LNCaP clone FGC (cell line): ENCODE results near the gene KCNG2.

ENCODE experiments used
- DNase-seq: peaks from one replicate; pipeline ENCODE4 v3.0.0-alpha.2; 2011; ENCODE audit warnings: low read depth
- H3K4me3 ChIP-seq: 2 replicates; pipeline ENCODE4 v1.5.1; 2011; ENCODE audit warnings: mild to moderate bottlenecking, low read depth, low read length, control low read depth
- TF ChIP-seq, protein P1 (sequence below): IDR thresholded peaks from 2 replicates; pipeline ENCODE4 v1.5.1; 2012; ENCODE audit warnings: mild to moderate bottlenecking; ENCODE audit not compliant: control insufficient read depth, insufficient read depth; ENCODE audit errors: extremely low read depth

The KCNG2 gene

DNA sequence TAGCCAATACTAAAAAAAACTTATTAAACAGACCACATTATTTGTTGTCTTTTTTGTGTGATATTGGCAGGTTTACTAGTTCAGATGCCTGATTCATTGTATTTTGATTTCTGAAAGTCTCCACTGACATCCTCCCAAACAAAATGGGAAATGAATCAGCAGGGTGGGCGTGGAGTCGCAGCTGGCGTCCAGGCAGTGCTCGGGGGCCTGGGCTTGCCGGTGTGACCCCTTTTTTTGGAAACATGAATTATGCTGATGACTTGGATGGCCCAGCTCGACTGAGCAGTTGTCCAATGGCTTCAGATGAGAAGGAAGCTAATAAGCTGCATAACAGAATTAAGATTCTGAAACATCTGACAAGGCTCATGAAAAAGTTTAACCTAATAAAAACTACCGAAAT is 1.7 kb upstream of the KCNG2 start:
- H3K4me3 ChIP-seq = no peak overlapping the region
- TF ChIP-seq, protein P1, sequence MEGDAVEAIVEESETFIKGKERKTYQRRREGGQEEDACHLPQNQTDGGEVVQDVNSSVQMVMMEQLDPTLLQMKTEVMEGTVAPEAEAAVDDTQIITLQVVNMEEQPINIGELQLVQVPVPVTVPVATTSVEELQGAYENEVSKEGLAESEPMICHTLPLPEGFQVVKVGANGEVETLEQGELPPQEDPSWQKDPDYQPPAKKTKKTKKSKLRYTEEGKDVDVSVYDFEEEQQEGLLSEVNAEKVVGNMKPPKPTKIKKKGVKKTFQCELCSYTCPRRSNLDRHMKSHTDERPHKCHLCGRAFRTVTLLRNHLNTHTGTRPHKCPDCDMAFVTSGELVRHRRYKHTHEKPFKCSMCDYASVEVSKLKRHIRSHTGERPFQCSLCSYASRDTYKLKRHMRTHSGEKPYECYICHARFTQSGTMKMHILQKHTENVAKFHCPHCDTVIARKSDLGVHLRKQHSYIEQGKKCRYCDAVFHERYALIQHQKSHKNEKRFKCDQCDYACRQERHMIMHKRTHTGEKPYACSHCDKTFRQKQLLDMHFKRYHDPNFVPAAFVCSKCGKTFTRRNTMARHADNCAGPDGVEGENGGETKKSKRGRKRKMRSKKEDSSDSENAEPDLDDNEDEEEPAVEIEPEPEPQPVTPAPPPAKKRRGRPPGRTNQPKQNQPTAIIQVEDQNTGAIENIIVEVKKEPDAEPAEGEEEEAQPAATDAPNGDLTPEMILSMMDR = no peak
- no peak for DNase-seq

DNA sequence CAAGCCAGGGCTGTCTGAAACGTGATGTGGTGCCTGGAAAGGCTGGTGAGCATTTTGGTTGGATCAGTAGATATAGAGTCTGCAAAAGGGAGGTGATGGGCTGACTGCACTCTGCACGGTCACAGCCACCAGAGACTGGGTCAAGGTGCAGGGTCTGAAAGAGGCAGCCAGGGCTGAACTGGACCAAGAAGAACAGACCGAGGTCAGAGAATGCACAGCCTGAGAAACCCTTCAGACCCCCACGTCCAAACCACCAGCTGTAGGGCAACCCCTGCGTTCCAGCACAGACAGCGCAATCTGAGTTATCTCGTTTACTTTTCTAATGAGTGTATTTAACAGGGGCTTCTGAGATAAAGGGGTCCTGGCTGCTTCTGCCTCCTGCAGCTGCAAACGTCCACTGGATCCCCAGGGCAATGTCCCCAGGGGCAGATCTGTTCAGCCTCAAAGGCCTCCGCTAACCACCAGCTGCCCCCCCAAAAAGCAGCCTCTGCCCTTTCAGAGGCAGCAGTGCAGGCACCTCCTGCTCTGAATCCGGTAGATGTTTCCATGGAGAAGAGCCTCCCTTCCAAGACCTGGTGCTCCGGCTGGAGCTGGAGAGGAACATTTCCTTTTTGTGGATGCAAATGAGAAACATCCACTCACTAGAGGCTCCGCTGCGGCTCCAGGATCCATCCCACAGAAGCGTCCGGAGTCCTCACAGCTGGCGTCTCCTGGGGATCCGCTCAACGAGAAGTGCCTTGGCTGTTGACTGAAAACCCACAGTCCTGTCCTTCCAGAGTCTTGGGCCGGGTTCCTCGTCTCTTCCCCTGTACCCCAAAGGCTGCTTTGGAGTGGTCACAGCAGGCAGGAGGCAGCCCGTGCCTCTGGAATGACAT is 970 bp upstream of the KCNG2 start:
- DNase-seq = no peak
- no peak overlapping the region for H3K4me3 ChIP-seq
- TF ChIP-seq, protein P1 = no peak

DNA sequence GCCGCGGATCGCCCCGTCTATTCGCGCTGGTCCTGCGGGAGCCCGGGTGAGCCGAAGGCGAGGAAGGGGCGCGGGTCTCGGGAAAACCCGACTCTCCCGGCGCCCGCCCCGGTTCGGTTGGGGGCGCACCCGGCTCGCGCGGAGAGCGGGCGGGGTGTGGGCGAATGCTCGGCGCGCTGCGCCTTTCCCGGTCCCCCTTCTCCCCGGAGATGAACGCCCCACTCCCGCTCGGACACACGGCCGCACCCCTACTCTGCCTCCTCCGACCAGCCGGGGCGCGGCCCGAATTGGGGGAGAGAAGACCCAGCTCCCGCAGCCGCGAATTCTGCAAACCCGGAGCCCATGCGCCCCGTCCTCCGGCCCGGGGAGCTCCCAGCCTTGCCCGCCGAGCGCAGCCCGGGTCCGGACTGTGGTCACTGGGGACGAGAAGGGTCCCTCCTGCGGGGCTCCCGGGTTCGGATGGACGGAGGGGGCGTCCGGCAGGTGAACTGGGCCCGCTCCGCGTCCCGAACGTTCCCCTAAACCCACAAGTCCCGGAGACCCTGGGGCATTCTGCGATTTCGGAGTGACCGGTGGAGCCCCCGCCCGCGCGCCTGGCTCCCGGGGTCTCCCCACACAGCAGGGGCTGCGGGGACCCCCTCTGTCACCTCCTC is 734 bp downstream of the KCNG2 start:
- no peak overlapping the region for H3K4me3 ChIP-seq
- DNase-seq = no peak
- TF ChIP-seq, protein P1 = no peak

DNA sequence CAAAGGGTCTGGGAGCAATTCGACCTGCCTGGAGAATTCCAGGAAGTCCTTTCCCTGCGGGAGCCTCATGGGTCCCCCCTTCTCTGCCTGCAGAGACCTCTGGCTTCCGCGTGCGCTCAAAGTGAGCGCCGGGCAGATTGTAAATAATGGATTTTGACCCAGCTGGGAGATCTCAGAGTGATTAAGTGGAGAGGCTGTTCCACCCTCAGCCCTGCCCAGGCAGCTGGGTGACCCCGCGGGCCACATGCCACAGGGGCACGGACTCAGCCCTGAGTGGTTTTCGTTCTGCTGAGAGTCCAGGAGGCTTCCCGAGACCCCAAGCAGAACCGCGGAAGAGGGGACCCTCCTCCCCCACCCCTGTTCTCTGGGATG is 1.2 kb downstream of the KCNG2 start:
- DNase-seq = no peak
- H3K4me3 ChIP-seq = no peak overlapping the region
- TF ChIP-seq, protein P1 = no peak

DNA sequence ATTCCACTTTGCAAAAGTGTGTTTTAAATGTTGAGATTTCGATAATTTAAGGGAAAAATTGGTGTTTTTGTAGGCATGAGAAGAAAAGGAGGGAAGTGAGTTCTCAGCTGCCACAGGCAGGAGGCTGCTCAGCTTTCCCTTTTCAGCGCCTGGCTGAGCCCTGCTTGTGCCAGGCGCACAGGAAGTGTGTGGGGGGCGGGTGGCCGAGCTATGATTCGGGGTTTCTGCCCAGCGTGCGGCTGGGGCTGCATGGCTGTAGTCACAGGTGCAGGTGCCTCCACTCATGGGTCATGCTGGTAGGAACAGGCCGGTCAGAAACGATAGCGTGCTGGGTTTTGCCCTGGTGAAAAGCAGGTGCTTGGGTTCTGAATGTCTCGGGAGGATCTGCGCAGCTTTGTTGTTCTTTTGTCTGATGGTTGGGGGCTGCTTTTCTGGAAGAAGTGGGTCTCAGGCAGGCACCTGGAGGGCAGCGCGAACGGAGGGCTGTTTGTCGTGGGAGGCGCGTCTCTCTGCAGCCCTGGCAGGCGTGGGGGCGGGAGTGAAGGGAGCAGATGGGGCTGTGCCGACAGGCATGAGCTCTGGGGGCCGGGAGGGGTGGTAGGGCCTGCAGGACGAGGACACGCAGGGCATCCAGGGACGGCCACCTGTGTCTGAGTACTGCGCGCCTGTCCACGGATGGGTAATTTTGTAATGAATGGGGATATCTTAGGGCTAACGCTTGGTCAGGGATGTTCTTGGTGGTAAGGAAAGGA is 2.1 kb downstream of the KCNG2 start:
- H3K4me3 ChIP-seq = no peak overlapping the region
- TF ChIP-seq, protein P1 = no peak
- DNase-seq = no peak

DNA sequence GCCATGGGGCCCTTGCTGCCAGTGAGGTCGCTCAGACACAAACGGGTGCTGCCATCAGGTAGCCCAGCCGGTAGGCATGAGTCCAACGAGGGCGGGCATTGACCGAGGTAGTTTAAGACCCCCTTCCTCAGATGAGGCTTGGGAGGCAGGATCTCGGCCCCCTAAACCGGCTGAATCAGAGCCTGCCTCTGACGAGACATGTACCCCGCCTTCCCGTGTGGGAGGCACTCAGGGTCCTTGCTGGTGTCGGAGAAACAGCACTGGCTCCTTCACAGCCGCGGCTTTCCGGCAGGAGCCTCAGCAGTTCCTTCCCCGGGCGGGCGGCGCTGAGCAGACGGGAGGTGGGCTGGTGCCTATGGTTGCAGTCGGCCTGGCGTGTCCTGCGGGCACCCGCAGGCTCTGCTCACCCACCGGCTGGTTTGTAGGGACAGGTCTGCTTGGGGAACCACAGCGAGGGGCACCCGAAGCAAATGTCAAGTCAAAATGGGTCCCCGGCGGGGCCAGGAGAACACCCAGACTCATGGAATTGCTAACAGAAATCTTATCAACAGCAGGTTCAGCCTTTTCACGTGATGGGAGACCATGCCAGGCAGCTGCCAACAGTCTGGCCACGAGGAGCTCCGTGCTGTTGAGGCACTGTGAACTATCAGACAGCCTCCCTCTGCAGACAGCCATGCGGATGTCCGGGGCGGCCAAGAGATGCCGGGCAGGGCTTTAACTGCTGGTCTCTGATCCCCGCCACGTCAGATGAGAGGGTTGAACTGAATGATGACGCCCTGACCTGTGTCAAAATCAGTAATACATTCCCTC is 2.8 kb downstream of the KCNG2 start:
- no peak overlapping the region for H3K4me3 ChIP-seq
- TF ChIP-seq, protein P1 = no peak
- no peak for DNase-seq
